Chondrocyte (in vitro differentiated cells): ENCODE measurements around the gene STPG3. TPM values are rescaled to one million over a fixed set of nuclear protein-coding genes. Genes with fewer than 3 reads are reported as not detected.
A peak's percentile ranks its signal among the peaks of the same experiment; 100 is the strongest.

ENCODE experiments used
- DNase-seq: peaks from one replicate; pipeline ENCODE4 v3.0.0; 2021; ENCODE audit warnings: mixed read lengths, low spot score
- H3K27ac Mint-ChIP-seq: one replicate; pipeline ENCODE4 v1.8.0; 2021; ENCODE audit warnings: mild to moderate bottlenecking, moderate library complexity, mixed read lengths; ENCODE audit not compliant: unreplicated experiment
- H3K27me3 Mint-ChIP-seq: 2 replicates; pipeline ENCODE4 v1.8.0; 2021; ENCODE audit warnings: low read depth, mixed read lengths
- H3K36me3 Mint-ChIP-seq: 2 replicates; pipeline ENCODE4 v1.8.0; 2021; ENCODE audit warnings: low read depth, mixed read lengths
- H3K4me1 Mint-ChIP-seq: 2 replicates; pipeline ENCODE4 v1.8.0; 2021; ENCODE audit warnings: low read depth, mild to moderate bottlenecking, mixed read lengths
- H3K4me3 Mint-ChIP-seq: one replicate; pipeline ENCODE4 v1.8.0; 2021; ENCODE audit warnings: mild to moderate bottlenecking, moderate library complexity, mixed read lengths; ENCODE audit not compliant: unreplicated experiment
- H3K9me3 Mint-ChIP-seq: 2 replicates; pipeline ENCODE4 v1.8.0; 2021; ENCODE audit warnings: low read depth, mixed read lengths
- CTCF ChIP-seq: fragments of 200-600 bp; sonication (generic); IDR thresholded peaks from 2 replicates; pipeline ENCODE4 v1.5.0; 2021; ENCODE audit warnings: antibody characterized with exemption, mild to moderate bottlenecking, moderate library complexity
- total RNA-seq: library from RNA; stranded (reverse); gene quantifications from 3 replicates; pipeline ENCODE4 v1.2.1, GENCODE V29; 2021

Gene STPG3
- total RNA-seq, 1 donor from 2014 or later, result not detected

- Mint-ChIP-seq H3K27me3 (peaks cover 2% of the 10 kb centered on the region), H3K4me3 (no peak overlapping the region), H3K27ac (no peak overlapping the region), H3K36me3 (no peaks in the 10 kb centered on the region), H3K9me3 (no peaks in the 10 kb centered on the region), H3K4me1 (peaks cover 13% of the 10 kb centered on the region)
- peak; percentile 64 for TF ChIP-seq CTCF
- DNase-seq, result no peak
Measured at GRCh38 chr9:137294681-137295237, 43.7 kb downstream of the STPG3 start.

- peak; percentile 75 for TF ChIP-seq CTCF
Measured at GRCh38 chr9:137295238-137295811, 44.2 kb downstream of the STPG3 start.

GRCh38 chr9:137295849-137296669, 45.0 kb downstream of the STPG3 start:
- TF ChIP-seq CTCF, result no peak
- DNase-seq, result no peak
- Mint-ChIP-seq H3K27ac (peak overlapping the region; percentile 90), H3K9me3 (no peaks in the 10 kb centered on the region), H3K4me3 (peak overlapping the region; percentile 70), H3K27me3 (peaks cover 2% of the 10 kb centered on the region), H3K36me3 (no peaks in the 10 kb centered on the region), H3K4me1 (peaks cover 21% of the 10 kb centered on the region)

More at GRCh38 chr9:137295238-137295811, 44.2 kb downstream of the STPG3 start:
- peaks cover 16% of the 10 kb centered on the region for H3K4me1 Mint-ChIP-seq
- DNase-seq, result no peak
- H3K27me3 Mint-ChIP-seq, result peaks cover 2% of the 10 kb centered on the region
- no peak overlapping the region for H3K27ac Mint-ChIP-seq
- H3K9me3 Mint-ChIP-seq, result no peaks in the 10 kb centered on the region
- no peaks in the 10 kb centered on the region for H3K36me3 Mint-ChIP-seq
- H3K4me3 Mint-ChIP-seq, result no peak overlapping the region

GRCh38 chr9:137296670-137297664, 45.9 kb downstream of the STPG3 start:
- H3K27me3 Mint-ChIP-seq, result peaks cover 2% of the 10 kb centered on the region

More at GRCh38 chr9:137296670-137297664, 45.9 kb downstream of the STPG3 start:
- DNase-seq, result no peak
- Mint-ChIP-seq H3K4me1 (peaks cover 21% of the 10 kb centered on the region), H3K9me3 (no peaks in the 10 kb centered on the region), H3K27ac (peak overlapping the region; percentile 90), H3K36me3 (no peaks in the 10 kb centered on the region), H3K4me3 (peak overlapping the region; percentile 70)
- no peak for TF ChIP-seq CTCF
